OCI-LY7 (cell line): ENCODE data around the gene ACYP2. TPM values are rescaled to one million over a fixed set of nuclear protein-coding genes. Genes with fewer than 3 reads are reported as not detected.
"Not testable (repeated sequence)": the region's sequence is repeated elsewhere in the genome, so short reads cannot be mapped to it uniquely, and the experiment has no call there.

Experiments
- BruUV-seq: library from RNA; stranded (reverse); fragments of 400-500 nt; replicated peaks from 2 replicates; lab custom pipeline; 2021; lab: Mats Ljungman, UMichigan
- CTCF ChIA-PET: fragments of 300-600 bp; sonication (Branson Sonifier 250); formaldehyde crosslinking; loops from one replicate; lab custom pipeline; 2022; ENCODE audit warnings: antibody characterized with exemption; ENCODE audit not compliant: unreplicated experiment; lab: Charles Lee
- POLR2A ChIA-PET: fragments of 300-600 bp; sonication (Branson Sonifier 250); formaldehyde crosslinking; loops from one replicate; lab custom pipeline; 2022; ENCODE audit warnings: antibody characterized with exemption; lab: Charles Lee
- DNase-seq: peaks from one replicate; pipeline ENCODE4 v3.0.0-alpha.2; 2015; ENCODE audit warnings: low spot score
- H2AFZ ChIP-seq: fragments of 200-600 bp; sonication (generic), shearing (Covaris generic); 2 replicates; pipeline ENCODE4 v1.6.1; 2014; ENCODE audit warnings: mild to moderate bottlenecking, antibody characterized with exemption, low read length, moderate library complexity
- H3K27ac ChIP-seq: fragments of 200-600 bp; sonication (generic); 2 replicates; pipeline ENCODE4 v1.5.1; 2014; ENCODE audit warnings: mixed run types, low read depth, mild to moderate bottlenecking, moderate library complexity, low read length, inconsistent platforms; ENCODE audit not compliant: poor library complexity, severe bottlenecking
- H3K36me3 ChIP-seq: fragments of 200-600 bp; sonication (generic); 2 replicates; pipeline ENCODE4 v1.6.1; 2014; ENCODE audit warnings: mild to moderate bottlenecking, antibody characterized with exemption, low read length, moderate library complexity, mixed read lengths; ENCODE audit not compliant: insufficient read depth
- H3K4me1 ChIP-seq: fragments of 200-600 bp; sonication (generic); 2 replicates; pipeline ENCODE4 v1.5.1; 2014; ENCODE audit warnings: mild to moderate bottlenecking, low read length; ENCODE audit not compliant: insufficient read depth, poor library complexity, severe bottlenecking
- H3K4me2 ChIP-seq: fragments of 200-600 bp; sonication (generic); 2 replicates; pipeline ENCODE4 v1.6.1; 2014; ENCODE audit warnings: mild to moderate bottlenecking, low read length
- H3K4me3 ChIP-seq: fragments of 200-600 bp; sonication (generic); 2 replicates; pipeline ENCODE4 v1.5.1; 2014; ENCODE audit warnings: mild to moderate bottlenecking, low read depth, low read length; ENCODE audit not compliant: poor library complexity, severe bottlenecking
- H3K79me2 ChIP-seq: fragments of 200-600 bp; sonication (generic); 2 replicates; pipeline ENCODE4 v1.6.1; 2016; ENCODE audit warnings: low read depth, mild to moderate bottlenecking, low read length, moderate library complexity, mixed read lengths; ENCODE audit not compliant: insufficient read depth
- H3K9me2 ChIP-seq: fragments of 200-600 bp; sonication (generic); 2 replicates; pipeline ENCODE4 v1.6.1; 2016; ENCODE audit warnings: mild to moderate bottlenecking, low read length, mixed read lengths; ENCODE audit not compliant: insufficient read depth
- H3K9me3 ChIP-seq: fragments of 200-600 bp; sonication (generic); 2 replicates; pipeline ENCODE4 v1.6.1; 2014; ENCODE audit warnings: mild to moderate bottlenecking, mixed run types, low read length, mixed read lengths
- H4K20me1 ChIP-seq: fragments of 200-600 bp; sonication (generic); 2 replicates; pipeline ENCODE4 v1.6.1; 2014; ENCODE audit warnings: mild to moderate bottlenecking, antibody characterized with exemption, low read length, moderate library complexity, mixed read lengths; ENCODE audit not compliant: insufficient read depth
- EZH2phosphoT487 ChIP-seq: fragments of 200-600 bp; sonication (generic); IDR thresholded peaks from 2 replicates; pipeline ENCODE4 v1.6.1; 2018; ENCODE audit warnings: low read depth, borderline replicate concordance, mild to moderate bottlenecking, mixed run types, antibody characterized with exemption, low read length, moderate library complexity, mixed read lengths
- intact Hi-C: fragments of 100-400 bp; cut with micrococcal nuclease; formaldehyde crosslinking; loops from one replicate; pipeline ENCODE4 v1.10.0; 2022; ENCODE audit not compliant: unreplicated experiment
- total RNA-seq, 2 experiments: library from RNA; depleted of rRNA in 1 of 2; stranded (reverse); fragments of >200 nt in 1 of 2; shearing (Covaris generic) in 1 of 2; gene quantifications; 2 replicates each; pipeline ENCODE4 v1.2.3, GENCODE V29; 2014 to 2022
- TF ChIP-seq, protein P1 (sequence below): fragments of 200-600 bp; sonication (generic); conservative IDR thresholded peaks from 2 replicates; pipeline ENCODE4 v1.5.1; 2014; ENCODE audit warnings: mild to moderate bottlenecking, antibody characterized with exemption, low read length, moderate library complexity, mixed read lengths

ACYP2 gene
- total RNA-seq, 2 experiments from 2014 or later: 18.7 to 20.6 TPM

DNA sequence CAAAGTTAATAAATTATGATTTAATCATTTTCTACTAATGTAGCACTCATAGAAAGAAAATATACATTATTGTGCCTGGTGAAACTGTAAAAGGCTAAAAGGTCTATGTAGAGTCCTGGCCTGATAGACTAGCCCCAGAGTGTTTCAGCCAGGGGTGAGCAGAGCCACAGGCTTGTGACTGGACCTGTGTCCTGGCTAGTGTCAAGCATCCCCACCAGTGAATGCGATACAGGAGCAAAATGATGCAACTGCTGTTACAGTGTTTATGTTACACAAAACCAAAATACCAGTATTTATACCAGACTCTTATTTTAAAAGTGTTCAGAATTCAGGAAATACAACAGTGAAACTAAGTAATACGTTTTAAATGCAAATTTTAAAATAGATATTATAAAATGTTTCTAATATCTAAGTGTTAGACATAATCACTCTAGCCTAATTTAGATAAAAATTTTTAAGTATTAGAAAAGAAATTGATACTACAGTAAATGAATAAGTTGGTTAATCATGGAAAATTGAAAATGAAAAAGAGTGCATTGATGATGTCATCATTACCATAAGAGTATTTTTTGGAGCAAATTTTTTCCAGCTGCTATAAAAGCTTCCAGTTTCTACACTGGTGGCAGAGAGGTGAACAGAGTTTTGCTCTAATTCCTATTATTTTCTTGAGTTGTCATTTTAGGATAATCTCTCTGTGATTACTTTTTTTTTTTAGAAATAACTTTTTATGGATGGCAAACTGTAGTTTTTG lies 146.8 kb downstream of the ACYP2 start:
- no peaks in the 10 kb centered on the region for H3K36me3 ChIP-seq
- no peaks in the 10 kb centered on the region for H3K4me1 ChIP-seq
- H3K4me3 ChIP-seq: no peak overlapping the region
- TF ChIP-seq, protein P1, sequence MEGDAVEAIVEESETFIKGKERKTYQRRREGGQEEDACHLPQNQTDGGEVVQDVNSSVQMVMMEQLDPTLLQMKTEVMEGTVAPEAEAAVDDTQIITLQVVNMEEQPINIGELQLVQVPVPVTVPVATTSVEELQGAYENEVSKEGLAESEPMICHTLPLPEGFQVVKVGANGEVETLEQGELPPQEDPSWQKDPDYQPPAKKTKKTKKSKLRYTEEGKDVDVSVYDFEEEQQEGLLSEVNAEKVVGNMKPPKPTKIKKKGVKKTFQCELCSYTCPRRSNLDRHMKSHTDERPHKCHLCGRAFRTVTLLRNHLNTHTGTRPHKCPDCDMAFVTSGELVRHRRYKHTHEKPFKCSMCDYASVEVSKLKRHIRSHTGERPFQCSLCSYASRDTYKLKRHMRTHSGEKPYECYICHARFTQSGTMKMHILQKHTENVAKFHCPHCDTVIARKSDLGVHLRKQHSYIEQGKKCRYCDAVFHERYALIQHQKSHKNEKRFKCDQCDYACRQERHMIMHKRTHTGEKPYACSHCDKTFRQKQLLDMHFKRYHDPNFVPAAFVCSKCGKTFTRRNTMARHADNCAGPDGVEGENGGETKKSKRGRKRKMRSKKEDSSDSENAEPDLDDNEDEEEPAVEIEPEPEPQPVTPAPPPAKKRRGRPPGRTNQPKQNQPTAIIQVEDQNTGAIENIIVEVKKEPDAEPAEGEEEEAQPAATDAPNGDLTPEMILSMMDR: no peak
- no peak for TF ChIP-seq EZH2phosphoT487
- CTCF ChIA-PET: no interaction called here
- H4K20me1 ChIP-seq: no peaks in the 10 kb centered on the region
- no peaks in the 10 kb centered on the region for H3K9me2 ChIP-seq
- H3K4me2 ChIP-seq: no peak overlapping the region
- no peak overlapping the region for H2AFZ ChIP-seq
- no peak for DNase-seq
- no peaks in the 10 kb centered on the region for H3K79me2 ChIP-seq
- intact Hi-C loops: no loop called here
- POLR2A ChIA-PET: interaction anchor here (0.6 kb wide), 1 partner anchor 40 kb away, joined by 3 read pairs; no protein-coding TSS in a partner anchor
- no TSS peak for BruUV-seq
- no peak overlapping the region for H3K27ac ChIP-seq
- H3K9me3 ChIP-seq: no peaks in the 10 kb centered on the region; the same call in 1 of the 2 replicates

DNA sequence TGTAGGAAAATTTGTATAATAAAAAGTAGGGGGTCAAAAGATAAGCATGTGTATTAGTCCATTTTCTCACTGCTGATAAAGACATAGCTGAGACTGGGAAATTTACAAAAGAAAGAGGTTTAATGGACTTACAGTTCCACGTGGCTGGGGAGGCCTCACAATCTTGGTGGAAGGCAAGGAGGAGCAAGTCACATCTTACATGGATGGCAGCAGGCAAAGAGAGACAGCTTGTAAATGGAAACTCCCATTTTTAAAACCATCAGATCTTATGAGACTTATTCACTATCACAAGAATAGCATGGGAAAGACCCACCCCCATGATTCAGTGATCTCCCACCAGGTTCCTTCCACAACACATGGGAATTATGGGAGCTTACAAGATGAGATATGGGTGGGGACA lies 149.7 kb downstream of the ACYP2 start:
- H3K4me2 ChIP-seq, intact Hi-C loops, H3K9me2 ChIP-seq, H3K79me2 ChIP-seq, H3K4me1 ChIP-seq, CTCF ChIA-PET, H2AFZ ChIP-seq, DNase-seq, H3K4me3 ChIP-seq, H3K36me3 ChIP-seq, H4K20me1 ChIP-seq, H3K9me3 ChIP-seq, H3K27ac ChIP-seq, BruUV-seq: not testable (repeated sequence)
- POLR2A ChIA-PET: interaction anchor here (1.3 kb wide), 1 partner anchor 32 kb away, joined by 3 read pairs; no protein-coding TSS in a partner anchor

GRCh38 chr2:54267577-54267976 lies 152.2 kb downstream of the ACYP2 start:
- POLR2A ChIA-PET: interaction anchor here (0.7 to 1.2 kb wide), 2 partner anchors 18 to 917 kb away, joined by 3 read pairs; no protein-coding TSS in a partner anchor
- no peak overlapping the region for H3K4me2 ChIP-seq

More at GRCh38 chr2:54267577-54267976, 152.2 kb downstream of the ACYP2 start:
- Histone ChIP-seq H3K9me3 (no peaks in the 10 kb centered on the region; the same call in 1 of the 2 replicates), H3K79me2 (no peaks in the 10 kb centered on the region), H3K4me3 (no peak overlapping the region), H4K20me1 (no peaks in the 10 kb centered on the region), H3K27ac (no peak overlapping the region), H2AFZ (no peak overlapping the region), H3K9me2 (no peaks in the 10 kb centered on the region), H3K4me1 (peaks cover 10% of the 10 kb centered on the region), H3K36me3 (no peaks in the 10 kb centered on the region)
- DNase-seq: no peak
- CTCF ChIA-PET: no interaction called here
- BruUV-seq: no TSS peak
- intact Hi-C loops: no loop called here
- TF ChIP-seq, protein P1: no peak
- TF ChIP-seq EZH2phosphoT487: no peak
